Fibroblast of villous mesenchyme (primary cell): ENCODE data around the gene SPACDR. TPM values are rescaled to one million over a fixed set of nuclear protein-coding genes. Genes with fewer than 3 reads are reported as not detected.

Experiments used
- DNase-seq: peaks from one replicate; pipeline ENCODE4 v3.0.0-alpha.2; 2010; ENCODE audit warnings: low read depth
- H3K4me3 ChIP-seq: 2 replicates; pipeline ENCODE4 v1.5.1; 2011; ENCODE audit warnings: low read depth, mild to moderate bottlenecking, low read length
- CTCF ChIP-seq: IDR thresholded peaks from 2 replicates; pipeline ENCODE4 v1.5.1; 2012; ENCODE audit warnings: low read depth, mild to moderate bottlenecking, low read length; ENCODE audit not compliant: insufficient read depth
- total RNA-seq: library from RNA; depleted of rRNA; stranded (reverse); fragments of >200 nt; gene quantifications from 2 replicates; pipeline ENCODE4 v1.2.3, GENCODE V29; 2012

SPACDR gene
- total RNA-seq, 1 donor, result not detected

DNA sequence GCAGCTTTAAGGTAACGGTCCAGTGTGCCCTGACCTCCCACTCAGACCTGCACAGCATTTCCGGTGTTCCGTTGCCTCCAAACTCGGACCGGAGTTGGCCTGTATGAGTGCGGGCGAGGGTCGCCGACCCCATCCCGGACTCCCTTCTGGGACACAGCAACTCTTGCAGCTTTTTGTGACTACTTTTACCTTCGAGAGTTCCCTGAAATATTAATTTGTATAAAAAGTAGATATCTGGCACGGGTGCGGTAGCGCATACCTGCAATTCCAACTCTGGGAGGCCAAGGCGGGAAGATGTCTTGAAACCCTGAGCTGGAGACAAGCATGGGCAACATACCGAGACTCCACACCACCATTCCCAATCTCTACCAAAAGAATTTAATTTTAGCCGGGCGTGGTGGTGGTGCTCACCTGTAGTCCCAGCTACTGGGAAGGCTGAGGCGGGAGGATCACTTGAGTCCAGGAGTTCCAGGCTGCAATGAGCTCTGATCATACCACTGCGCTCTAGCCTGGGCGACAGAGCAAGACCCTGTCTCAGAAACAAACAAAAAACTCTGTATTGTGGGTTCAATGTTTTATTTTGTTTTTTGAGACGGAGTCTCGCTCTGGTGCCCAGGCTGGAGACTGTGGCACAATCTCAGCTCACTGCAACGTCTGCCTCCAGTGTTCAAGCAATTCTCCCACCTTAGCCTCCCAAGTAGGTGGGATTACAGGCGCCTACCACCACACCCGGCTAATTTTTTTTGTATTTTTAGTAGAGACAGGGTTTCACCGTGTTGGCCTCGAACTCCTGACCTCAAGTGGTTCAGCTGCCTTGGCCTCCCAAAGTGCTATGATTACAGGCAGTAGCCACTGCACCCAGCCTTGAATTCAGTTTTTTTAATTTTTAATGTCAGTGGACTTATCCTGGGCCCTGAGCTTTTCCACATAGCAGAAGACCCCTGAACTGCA is 26.6 kb downstream of the SPACDR start:
- H3K4me3 ChIP-seq, result no peak overlapping the region
- no peak for DNase-seq
- TF ChIP-seq CTCF, result no peak

DNA sequence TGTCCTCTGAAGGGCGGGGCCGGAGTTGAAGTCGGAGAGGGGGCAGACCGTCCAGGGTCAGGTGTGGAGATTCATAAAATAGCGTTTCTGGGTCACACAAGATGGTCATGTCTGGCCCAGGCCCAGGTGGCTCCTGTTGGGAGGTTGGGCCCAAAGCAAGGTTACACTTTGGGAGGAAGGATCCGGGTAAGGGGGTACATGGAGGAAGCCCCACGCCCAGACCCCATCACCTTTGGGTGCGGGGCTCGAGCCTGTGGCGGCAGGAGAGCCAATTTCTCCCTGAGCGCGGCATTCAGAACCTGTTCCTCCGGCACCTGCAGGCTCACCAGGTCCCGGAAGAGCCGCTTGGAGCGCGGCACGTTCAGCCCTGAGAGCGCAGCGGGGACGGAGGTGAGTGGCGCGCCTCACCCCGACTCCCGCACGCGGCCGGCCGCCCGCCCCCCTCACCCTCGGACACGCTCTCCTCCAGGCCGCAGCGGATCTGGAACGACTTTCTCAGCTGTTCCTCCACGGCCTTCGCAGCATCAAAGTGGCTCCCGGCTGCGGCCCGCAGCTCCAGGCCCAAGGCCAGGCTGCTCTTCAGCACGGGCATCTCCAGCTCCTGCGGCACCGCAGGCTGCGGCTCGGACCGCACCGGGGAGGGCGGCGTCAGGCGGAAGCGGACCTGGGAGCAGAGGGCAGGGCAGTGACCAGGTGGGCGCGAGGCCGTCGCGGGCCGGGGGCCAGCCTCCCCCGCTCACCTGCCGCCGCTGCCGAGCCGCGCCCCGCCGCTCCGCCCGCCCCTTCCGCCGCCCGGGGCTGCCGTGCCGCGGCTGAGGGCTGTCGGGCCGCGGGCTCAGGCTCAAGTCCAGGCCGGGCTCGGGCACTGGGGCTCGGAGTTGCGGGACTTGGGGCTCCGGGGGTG is 28.4 kb downstream of the SPACDR start:
- TF ChIP-seq CTCF, result no peak
- H3K4me3 ChIP-seq, result peak overlapping the region; percentile 86
- DNase-seq, result peak; percentile 19

DNA sequence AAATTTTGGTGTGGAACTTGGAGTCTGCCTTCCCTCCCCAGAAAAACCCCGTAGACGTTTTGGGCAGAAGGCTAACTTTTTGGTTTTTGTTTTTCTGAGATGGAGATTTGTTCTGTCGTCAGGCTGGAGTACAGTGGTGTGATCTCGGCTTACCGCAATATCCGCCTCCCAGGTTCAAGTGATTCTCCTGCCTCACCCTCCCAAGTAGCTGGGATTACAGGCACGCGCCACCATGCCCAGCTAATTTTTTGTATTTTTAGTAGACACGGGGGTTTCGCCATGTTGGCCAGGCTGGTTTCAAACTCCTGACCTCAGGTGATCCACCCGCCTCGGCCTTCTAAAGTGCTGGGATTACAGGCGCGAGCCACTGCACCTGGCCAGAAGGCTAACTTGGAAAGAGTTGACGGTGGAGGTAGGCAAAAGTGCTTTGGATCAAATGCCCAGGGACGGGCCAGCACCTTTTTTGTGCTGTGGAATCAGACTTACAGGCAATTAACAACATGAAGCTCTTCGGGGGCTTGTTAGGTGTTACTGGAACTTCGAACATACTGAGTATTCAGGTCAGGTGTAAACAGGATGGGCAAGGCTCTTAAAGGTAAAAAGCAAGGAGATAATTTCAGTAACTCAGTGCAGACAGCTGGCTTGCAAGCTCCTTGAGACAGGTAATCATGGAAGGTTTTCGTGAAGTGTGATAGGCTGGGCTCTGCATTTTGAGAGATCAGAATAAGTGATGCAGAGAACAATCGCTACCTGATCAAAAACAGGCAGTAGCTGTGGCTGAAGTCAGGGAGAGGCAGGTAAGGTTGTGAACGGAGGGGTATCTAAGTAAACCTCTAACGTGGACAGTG is 29.5 kb downstream of the SPACDR start:
- DNase-seq, result no peak
- peak overlapping the region; percentile 86 for H3K4me3 ChIP-seq

DNA sequence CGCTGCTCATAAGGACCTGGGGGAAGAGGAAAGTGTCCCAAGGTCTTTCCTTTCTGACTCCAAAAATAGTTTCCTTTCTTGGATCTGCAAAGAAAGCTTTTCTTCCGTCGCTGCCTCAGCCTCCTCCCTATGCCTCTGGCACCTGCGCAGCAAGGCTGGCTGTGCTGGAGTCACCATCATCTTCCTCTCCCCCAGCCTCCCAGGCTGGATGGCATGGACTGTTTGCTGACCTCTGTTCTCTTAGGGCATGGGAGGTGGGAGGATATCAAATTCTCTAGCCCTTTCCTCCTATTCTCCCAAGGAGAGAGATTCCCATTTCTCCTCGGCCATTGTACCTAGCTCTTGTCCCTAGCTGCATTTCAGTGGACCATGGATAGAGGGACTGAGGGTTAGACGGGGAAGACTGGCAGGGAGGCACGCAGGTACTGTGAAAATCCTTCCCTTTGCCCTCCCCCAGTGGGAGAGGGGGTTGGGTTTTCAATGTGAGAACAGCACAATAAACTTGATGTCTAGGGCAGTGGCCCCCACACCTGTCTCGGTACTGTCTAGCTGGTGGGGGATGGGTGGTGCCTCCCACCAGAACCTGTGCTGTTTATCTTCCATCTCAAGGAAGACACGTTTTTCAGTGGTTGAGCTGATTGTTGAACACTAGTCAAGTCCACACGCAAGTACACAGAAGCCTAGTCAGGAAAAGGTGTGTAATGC is 30.3 kb downstream of the SPACDR start:
- DNase-seq, result no peak
- TF ChIP-seq CTCF, result no peak
- H3K4me3 ChIP-seq, result no peak overlapping the region

More for the DNA sequence above, 29.5 kb downstream of the SPACDR start:
- TF ChIP-seq CTCF, result no peak

GRCh38 chr7:100433276-100433591 is 30.8 kb downstream of the SPACDR start:
- DNase-seq, result no peak
- no peak for TF ChIP-seq CTCF
- H3K4me3 ChIP-seq, result no peak overlapping the region

DNA sequence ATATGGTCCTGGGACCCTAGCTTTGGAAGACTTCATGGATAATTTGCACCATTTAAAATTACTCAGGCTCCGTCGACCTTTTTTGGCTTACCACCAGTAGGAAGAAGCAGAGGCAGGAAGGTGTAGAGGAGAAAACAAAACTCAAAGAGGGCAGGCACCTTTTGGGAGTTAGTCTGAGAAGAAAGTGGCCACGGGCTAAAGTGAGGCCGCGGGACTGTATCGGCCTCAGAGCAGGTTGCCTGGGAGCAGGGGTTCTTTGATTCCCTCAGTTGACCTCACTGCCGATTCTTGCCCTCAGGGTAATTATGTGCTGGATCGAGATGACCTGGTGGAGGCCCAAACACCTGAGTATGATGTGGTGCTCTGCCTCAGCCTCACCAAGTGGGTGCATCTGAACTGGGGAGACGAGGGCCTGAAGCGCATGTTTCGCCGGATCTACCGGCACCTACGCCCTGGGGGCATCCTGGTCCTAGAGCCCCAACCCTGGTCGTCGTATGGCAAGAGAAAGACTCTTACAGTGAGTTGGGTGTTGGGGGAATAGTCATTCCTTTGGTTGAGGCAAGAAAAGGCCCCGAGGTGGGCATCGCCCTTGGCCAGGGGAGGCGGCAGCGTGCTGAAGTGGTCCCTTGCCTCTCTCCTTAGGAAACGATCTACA is 31.3 kb downstream of the SPACDR start:
- no peak overlapping the region for H3K4me3 ChIP-seq
- DNase-seq, result no peak
- no peak for TF ChIP-seq CTCF
